DMS153 treated with DMSO at 0.1 percent for 48 hours (cell line): ENCODE results near the gene PRKAR1B.

Experiments used
- DNase-seq: peaks from one replicate; lab custom pipeline; 2025; ENCODE audit not compliant: unreplicated experiment; lab: John Stamatoyannopoulos, UW

Gene PRKAR1B

DNA sequence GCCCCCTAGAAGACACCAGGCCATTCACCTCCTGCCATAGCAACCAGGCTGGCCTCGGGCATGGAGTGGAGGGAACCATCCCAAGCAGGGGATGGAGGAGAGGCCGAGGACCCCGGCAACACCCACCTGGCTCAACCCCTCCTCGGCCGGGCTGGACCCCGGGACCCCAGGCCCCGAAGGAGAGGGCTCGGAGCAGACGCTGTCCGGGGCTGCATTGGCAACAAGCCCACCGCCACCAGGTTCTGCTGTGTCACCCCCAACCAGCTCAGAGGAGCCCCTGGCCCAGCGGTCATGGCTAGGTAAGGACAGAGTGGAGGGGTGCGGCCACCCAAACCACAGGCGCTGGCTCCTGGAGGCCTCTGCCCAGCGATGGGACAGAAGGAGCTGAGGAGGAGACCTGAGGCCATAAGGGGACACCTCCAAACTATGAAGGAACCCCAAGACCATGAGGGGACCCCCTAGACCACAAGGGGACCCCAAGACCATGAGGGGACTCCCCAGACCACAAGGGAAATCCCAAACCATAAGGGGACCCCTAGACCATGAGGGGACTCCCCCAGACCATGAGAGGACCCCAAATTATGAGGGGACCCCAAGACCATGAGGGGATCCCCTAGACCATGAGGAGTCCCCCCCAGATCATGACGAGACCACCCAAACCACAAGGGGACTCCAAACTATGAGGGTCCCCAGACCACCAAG lies 132.7 kb downstream of the PRKAR1B start:
- DNase-seq = no peak

DNA sequence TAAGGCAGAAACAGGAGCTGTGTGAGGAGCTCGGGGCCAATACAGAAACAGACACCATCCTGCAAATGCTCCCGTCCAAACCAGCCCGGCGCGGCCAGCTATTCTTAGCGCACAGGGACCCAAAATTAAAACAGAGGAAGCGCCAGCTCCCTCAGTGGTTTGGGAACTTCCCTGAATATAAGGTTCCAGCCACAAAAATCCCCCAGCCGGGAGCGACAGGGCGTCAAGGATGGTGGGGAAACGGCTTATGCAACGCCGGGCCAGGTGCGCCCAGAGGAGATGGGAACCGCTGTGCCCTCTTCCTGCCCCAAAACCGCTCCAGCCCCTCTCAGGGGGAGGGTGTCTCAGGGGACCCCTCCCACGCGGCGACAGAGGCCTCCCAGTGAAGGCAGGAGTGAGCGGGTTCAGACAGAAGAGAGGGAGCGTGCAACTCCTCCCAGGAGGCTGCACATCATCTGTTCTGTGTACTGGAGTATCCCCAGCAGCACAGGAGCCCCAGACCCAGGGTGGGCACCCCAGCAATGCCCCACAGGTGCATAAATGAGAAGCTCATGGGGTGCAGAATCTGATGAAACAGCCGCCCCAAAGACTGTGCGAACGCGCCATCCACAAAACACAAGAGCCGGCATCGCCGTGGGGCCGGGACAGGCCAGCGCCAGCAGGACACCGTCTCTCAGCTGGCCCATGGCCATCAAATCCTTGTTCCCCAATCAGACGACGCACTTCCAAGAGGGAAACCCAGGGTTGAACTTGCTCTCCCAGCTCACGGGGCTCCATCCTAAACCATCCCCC lies 133.6 kb downstream of the PRKAR1B start:
- no peak for DNase-seq

DNA sequence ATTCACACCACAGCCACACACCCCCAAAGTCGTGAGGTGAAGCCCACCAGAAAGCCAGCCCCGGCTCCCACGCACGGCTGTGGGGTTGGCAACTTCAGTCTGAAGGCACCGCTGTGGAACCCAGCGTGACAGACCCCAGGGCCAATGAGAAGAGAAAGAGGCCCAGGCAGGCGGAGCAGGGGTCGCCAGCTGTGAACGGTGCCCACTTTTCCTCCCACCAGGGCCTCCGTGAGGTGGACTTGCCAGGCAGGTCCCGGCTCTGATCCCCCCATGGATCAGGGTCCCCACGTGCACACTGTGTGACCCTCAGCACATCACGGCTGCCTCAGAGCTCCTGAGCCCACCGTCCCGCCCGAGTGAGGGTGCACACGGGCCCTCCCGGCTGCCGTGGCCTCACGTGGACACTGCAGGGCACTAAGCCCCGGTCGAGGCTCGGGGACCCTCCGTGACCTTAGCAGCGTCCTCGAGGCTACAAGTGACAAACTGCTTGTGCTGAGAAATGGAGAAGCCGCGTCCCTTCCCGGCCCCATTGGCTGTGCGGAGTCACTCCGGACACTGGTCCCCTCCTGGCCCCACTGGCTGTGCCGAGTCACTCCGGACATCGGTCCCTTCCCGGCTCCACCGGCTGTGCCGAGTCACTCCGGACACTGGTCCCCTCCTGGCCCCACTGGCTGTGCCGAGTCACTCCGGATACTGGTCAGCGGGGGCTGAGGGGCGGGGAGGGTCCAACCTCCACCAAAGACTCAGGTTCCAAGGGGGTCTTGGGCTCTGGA lies 135.0 kb downstream of the PRKAR1B start:
- DNase-seq = no peak

DNA sequence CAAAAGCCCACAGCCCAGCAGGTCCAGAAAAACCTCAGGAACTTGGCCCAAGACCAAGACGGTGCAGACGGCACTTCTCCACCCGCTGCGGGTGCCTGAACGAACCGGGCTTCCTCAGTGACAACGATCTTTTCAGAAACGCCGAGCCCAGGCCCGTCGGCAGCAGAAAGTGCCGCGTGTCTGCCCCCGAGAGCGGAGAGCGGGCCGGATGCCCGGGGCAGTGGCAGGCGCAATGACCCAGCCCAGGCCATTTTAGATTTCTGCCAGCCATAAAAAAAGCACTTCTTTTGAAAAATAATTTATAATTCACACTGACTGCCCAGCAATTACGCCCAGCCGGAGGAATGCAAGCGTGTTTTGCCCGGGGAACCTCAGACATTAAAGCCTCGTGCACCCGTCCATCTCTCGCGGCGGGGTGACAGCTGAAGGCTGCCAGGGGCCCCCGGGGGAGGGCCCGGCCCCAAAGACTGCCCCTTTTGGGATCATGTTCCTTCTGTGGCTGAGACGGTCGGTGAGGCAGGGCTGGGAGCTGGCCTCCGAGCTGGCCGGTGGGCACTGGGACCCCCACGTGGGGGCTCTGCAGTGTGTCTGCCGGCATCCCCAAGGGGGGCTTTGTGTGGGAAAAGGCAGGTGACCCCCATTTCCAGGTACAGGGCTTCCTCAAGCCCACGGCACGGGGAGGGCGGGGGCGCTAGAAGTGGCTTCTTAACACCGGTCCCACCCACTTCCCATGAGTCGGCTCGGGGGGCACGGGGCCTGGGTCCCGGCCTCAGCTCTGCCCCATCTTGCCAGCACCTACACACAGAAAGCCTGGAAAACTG lies 136.1 kb downstream of the PRKAR1B start:
- no peak for DNase-seq

DNA sequence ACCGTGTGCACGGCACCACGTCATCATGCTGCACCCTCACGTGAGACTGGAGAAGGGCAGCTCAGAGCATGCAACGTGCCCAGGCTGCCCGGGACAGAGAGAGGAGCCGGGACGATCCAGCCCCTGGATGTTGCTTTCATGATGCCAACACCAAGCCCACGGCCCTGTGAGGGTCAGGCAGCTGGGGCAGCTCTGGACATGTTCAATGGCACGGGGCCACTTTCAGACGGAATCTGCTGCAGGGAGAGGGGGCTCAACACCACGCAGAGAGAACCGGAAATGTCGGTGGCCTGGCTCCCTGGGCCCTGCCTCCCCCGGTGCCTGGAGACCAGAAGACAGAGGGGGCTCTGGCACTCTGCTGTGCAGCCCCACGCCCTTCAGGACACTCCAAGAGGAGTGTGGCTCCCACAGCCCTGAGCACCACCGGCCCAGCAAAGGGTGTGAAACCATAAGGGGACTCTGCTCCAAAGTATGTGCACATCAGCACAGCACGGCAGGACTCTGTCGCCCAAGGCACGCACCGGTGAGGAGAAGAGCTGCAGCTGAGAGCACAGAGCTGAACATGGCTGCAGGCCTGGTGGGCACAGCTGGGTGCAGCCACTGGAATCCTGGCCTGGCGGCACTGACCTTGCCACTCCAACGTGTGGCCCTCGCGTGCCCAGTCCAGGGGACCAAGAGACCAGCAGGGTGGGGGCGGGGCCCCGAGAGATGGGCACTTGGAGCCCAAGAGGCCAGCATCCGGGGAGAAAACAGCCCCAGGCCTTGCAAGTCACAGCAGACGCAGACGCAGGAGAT lies 137.1 kb downstream of the PRKAR1B start:
- DNase-seq = no peak

DNA sequence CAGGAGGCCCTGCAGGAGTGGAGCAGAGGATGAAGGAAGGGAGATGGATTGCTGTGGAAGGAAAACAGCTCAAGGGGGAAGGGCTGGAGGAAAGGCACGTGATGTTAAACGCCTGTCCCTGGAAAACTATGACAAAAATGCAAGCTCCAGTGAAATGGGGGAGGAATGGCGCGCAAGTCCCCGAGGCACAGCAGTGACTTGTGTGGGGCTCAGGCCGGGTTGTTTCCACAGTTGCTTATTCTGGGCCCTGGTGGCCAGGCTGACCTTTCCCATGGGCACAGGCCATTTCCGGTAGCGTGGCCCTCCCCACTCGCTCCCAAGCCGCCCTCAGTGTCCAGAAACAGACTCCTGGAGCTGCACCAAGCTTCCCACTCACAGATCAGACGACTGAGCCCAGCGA lies 139.3 kb downstream of the PRKAR1B start:
- no peak for DNase-seq

DNA sequence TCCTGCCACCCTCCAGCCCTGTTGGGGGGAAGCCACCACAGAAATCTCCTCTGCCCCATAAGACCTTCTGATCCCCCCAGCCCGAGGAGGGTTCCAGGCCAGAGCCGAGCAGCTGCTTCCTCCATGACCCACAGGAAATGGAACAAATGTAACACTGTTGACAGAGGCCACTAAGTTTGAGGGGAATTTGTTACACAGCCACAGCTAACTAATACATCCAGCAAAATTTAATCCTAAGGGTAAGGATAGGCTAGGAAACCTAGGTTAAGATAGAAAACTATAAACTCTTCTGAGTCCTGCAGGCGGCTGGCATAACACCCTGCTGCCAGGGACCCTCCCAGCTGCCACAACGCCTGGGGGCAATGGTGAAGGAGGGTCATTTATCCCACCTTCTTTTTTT lies 140.6 kb downstream of the PRKAR1B start:
- DNase-seq = no peak

DNA sequence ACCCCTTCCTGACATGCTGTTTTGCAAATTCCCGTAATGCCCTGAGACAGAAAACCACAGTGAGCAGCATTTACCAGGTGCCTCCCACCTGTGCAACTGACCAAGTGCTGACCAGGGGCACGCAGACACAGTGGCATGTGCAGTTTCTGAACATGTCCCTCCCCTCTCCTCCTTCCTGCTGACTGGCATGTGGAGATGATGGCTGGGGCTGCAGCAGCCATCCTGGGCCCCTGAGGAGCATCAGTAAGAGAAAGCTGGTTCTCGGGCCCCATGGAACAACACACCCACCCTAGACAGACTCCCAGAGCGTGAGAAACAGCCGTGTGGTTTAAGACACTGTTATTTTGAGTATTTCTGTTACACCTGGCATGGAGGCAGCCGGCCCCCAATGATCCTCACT lies 141.2 kb downstream of the PRKAR1B start:
- no peak for DNase-seq

DNA sequence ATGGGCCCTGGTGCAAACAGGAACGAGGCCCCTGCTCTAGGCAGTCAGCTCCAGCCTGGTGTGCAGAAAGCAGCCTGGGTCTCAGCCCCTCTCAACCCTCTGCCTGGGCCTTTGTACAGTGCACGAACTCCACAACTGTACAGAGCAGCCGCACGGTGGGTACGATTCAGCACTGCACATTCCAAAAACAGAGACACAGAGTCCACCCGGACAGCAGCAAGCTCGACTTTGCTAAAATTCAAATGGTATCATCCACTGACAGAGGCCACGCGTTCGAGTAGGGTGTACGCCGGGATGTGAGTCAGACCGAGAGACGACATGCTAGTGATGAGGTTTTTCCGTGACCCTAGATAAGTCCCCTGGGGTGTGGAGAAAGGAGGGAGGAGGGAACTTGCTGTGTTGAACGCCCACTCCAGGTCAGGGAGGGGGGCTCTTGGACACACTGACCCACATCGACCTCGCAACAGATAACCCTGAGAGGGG lies 141.8 kb downstream of the PRKAR1B start:
- DNase-seq = no peak

DNA sequence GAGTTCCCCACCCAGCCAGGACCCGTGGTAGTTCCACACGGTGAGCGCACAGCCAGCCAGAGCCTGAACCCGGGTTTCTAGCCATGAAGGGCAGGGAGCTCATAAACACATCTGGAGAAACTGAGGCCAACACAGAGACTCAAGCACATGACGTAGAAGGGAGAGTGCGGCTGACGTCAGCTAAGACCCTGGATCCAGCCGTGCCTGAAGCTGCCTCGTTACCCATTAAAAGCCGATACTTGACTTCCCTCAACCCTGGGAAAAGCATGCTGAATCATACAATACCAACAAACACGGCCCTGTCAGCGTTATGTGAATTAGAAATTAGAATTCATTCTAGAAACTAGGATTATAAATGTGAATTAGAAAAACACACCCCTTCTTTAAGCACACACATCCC lies 142.3 kb downstream of the PRKAR1B start:
- DNase-seq = no peak

DNA sequence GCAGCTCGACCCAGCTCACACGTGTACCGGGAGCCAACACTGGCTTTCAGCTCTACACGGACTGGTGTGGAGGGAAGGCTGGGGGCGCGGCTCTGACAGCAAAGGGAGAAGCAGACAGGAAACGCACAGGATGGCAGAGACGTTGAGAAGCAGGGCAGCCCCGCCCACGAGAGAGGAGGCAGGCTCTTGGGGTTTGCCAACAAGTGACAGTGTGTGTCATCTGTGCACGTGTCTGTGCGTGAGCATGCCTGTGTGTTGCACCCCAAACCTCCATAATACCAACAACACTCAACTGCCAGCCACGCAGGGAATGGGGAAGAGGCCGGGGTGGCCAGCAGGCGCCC lies 143.0 kb downstream of the PRKAR1B start:
- no peak for DNase-seq

DNA sequence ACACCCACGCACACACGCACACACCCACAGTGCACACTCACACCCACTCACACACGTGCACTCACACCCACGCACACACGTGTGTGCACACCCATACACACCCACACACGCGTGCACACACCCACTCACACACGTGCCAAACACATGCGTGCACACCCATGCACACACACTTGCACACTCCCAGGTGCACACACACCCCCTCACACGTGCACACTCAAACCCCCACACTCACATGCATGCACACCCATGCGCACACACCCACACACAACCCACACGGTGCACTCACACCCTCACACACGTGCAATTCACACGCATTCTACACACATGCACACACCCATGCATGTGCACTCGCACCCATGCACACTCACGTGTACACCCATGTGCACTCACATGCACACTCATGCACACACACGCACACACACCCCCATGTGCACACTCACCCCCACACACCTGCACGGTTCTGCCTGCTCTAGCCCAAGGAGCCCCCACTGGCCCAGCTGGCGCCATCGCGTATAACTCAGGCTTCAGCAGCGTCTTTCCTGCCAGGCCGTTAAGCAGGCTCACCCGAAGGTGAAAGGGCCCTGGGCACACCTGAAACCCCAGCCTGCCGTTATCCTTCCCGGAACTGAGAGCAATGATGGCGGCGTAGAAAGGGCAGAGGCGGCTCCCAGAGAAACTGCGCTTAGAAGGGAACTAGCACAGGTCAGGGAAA lies 143.5 kb downstream of the PRKAR1B start:
- DNase-seq = no peak

DNA sequence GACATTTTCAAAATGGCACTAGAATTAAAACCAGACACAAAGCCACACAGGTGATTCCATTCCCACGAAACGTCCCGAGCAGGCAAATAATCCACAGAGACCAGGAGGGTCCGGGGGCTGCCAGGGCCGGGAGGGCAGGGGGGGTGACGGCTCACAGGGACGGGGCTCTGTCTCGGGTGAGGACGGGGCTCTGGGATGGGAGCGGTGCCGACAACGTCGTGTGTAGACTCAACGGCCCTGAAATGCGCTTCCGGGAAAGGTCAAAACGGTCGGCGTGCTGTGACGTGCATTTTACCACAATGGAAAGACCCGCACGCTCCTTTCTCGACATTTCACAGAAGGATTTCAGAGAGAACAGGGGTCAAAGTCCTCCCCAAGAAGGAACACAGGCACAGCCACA lies 144.2 kb downstream of the PRKAR1B start:
- DNase-seq = no peak

DNA sequence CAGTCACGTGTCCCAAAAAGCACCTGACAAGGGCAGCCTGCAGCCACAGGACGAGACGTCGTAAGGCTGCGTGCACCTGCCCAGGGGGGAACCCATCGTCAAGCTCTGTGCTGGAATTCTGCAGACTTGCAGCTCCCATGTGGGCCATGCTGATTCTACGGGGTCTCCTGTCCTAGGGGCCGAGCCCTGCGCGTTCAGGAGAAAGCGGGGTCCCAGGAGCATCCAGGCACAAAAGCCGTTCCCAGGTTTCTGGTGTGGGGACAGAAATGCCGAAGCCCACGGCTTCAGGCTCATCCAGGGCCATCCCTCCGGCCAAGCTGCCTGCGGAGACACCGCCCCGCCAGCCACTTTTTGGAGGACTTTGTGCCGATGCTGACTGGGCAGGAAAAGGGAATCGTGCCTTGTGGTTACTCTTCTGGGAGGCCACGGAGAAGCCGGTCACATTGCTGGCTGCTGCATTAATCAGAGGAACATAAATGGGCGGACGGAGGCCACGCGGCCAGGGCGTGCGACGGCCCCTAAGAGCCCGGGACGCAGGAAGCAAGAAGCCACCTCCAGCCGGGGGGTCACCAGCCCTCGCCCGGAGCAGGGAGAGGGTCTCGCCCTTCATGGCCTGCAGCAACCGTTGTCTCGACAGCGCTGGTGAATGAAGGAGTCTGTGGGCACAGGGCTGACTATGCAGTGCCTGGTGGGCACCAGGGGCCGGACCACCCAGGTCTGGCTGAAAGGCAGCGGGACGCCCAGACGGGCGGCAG lies 144.8 kb downstream of the PRKAR1B start:
- no peak for DNase-seq

DNA sequence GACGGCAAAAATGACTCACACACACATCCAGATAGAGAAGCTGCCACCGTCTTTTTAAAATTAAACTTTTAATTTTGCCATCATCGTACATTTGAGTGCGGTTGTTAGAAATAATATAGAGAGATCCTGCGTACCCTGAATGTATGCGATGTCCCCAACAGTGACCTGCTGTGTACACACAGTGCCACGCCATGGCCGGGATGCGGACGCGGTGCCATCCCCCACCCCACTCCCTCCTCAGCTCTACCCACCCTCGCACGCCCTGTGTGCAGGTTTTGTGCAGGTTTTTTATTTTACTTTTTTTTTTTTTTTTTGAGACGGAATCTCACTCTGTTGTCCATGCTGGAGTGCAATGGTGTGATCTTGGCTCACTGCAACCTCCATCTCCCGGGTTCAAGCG lies 148.7 kb downstream of the PRKAR1B start:
- DNase-seq = no peak

DNA sequence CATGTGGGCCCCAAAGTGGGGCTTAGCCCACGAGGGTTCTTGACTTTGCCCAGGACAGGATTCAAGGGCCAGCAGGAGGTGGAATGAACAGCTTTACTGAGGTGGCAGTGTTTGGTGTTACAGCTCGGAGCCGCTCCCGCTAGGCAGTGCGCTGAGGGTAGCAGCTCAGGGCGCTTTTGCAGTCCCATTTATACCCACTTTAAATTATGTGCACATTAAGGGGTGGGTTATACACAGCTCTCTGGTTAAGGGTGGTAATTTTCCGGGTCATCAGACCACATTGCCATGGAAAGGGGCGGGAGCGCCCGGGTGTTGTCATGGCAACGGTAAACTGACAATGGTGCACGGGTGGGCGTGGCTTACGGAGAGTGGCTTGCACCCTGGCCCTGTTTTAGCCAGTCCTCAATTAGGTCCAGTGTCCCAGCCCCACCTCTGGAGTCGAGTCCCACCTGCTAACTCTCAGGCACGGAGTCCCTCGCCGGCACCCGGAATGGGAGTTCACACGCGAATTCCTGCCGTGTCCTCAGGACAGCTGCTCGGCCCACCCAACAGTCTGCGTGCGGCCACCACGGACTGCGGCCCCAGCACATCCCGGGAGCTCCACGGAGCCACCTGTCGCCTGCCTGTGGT lies 149.2 kb downstream of the PRKAR1B start:
- no peak for DNase-seq

DNA sequence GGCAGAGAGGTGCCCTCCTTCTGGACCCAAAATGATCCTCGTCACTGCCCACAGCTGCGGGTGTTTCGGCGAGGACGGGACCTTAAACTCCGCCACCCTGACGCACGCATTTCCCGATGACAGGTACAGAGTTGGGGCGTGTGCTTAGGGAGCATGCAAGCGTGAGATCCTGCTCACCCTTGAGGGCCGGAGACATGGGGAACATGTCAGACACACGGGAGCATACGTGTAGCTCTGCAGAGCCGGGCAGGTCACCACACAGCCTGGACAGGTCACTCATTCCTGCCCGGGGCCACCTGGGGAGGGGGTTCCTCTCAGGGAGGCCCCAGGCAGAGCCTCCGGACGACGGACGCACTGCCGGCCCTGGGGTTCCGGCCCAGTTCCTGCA lies 149.8 kb downstream of the PRKAR1B start:
- DNase-seq = no peak

DNA sequence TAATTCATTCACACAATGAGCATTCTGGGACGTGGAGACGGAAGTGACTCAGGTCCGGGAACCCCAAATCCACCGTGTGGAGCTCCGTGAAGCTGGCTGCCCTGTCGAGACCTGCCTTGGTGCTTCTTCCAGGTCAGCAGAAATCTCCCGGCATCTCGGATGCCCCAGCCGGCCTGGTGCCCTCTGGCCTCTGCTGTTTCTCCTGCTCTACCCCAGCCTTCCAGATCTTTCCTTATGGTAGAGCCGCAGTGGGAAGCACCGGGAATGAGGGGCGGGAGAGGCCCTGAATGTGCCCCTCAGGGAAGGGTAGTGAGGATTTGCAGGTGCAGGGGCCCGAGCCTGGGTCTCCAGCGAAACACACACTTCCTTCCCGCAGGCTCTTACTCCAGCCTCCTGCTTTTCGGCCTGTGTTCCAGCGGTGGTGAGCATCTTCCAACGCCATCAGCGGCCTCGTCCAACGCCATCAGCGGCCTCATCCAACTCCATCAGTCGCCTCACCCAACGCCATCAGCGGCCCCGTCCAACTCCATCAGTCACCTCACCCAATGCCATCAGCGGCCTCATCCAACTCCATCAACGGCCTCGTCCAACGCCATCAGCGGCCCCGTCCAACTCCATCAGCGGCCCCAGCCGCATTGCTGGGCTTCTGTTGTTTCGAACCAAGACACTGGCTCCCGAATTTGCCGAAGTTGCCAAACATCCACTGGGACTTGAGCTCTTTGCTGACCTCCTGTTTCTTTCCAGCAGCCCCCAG lies 150.4 kb downstream of the PRKAR1B start:
- DNase-seq = no peak
